Testis (tissue), 3 donors: ENCODE data around the gene CCDC157. TPM values are rescaled to one million over a fixed set of nuclear protein-coding genes. Genes with fewer than 3 reads are reported as not detected.

Experiments used
- DNase-seq: peaks from one replicate; pipeline ENCODE4 v3.0.0-alpha.2; 2019
- H3K27ac ChIP-seq, 2 donors: fragments of 200-600 bp; sonication (generic); one replicate each; pipeline ENCODE4 v1.5.1; 2019
- H3K27me3 ChIP-seq: fragments of 200-600 bp; sonication (generic); one replicate; pipeline ENCODE4 v1.5.1; 2019
- H3K36me3 ChIP-seq: fragments of 200-600 bp; sonication (generic); one replicate; pipeline ENCODE4 v1.5.1; 2017; ENCODE audit warnings: low read depth; ENCODE audit errors: missing control alignments
- H3K4me1 ChIP-seq: fragments of 200-600 bp; sonication (generic); one replicate; pipeline ENCODE4 v1.5.1; 2019
- H3K4me3 ChIP-seq, 2 donors: fragments of 200-600 bp; sonication (generic); one replicate each; pipeline ENCODE4 v1.5.1; 2017 to 2019
- H3K9me3 ChIP-seq: fragments of 200-600 bp; sonication (generic); one replicate; pipeline ENCODE4 v1.5.1; 2017
- CTCF ChIP-seq, 3 experiments: fragments of 450-650 bp in 2 of 3; fragments of 200-600 bp in 1 of 3; sonication (generic) in 1 of 3; IDR thresholded peaks; one replicate each; pipeline ENCODE4 v1.5.1; 2016 to 2019; ENCODE audit warnings: antibody characterized with exemption in 3 of 3, mild to moderate bottlenecking in 2 of 3, moderate library complexity in 1 of 3
- POLR2A ChIP-seq: fragments of 450-650 bp; IDR thresholded peaks from one replicate; pipeline ENCODE4 v1.6.1; 2017; ENCODE audit warnings: antibody characterized with exemption, mild to moderate bottlenecking, moderate library complexity
- WGBS, 2 donors: methylation state at CpG; one replicate each; pipeline ENCODE4 v1.1.5; 2018; 5-methylcytosine and 5-hydroxymethylcytosine counted together
- intact Hi-C: fragments of 100-400 bp; cut with DNase I; formaldehyde crosslinking; loops from one replicate; pipeline ENCODE4 v1.15.1; 2023; ENCODE audit warnings: low total_unique reads
- polyA plus RNA-seq: library from polyadenylated mRNA; stranded (reverse); fragments of 350-450 nt; fragmentation: Illumina TruSeq; extraction: RNeasy Lipid Tissue Mini Kit (QIAGEN cat#74804); gene quantifications from one replicate; pipeline ENCODE4 v1.2.3, GENCODE V29; 2014; ENCODE audit warnings: low read depth, low replicate concordance; ENCODE audit not compliant: insufficient read depth
- total RNA-seq, 2 donors: library from RNA; depleted of rRNA; stranded (reverse); fragments of >200 nt; gene quantifications; one replicate each; pipeline ENCODE4 v1.2.3, GENCODE V29; 2016

CCDC157 gene
- total and polyA plus RNA-seq, 3 donors from 2014 or later = 69.2 to 81.9 (median 70.1) TPM

GRCh38 chr22:30309951-30310741 is 46.7 kb upstream of the CCDC157 start:
- intact Hi-C loops = no loop called here
- no peak overlapping the region for H3K4me3 ChIP-seq
- H3K36me3 ChIP-seq = no peaks in the 10 kb centered on the region
- no peaks in the 10 kb centered on the region for H3K27me3 ChIP-seq
- H3K4me1 ChIP-seq = peaks cover 73% of the 10 kb centered on the region
- 67 to 85% methylated on average over 5 to 7 of the region's 7 CpGs for WGBS, 2 donors
- no peak for TF ChIP-seq POLR2A
- no peak for TF ChIP-seq CTCF (IDR thresholded peaks at IDR 0.05)
- DNase-seq = peak; percentile 33
- peak overlapping the region in 1 of 2 donors; percentile 75 for H3K27ac ChIP-seq
- no peaks in the 10 kb centered on the region for H3K9me3 ChIP-seq

- peak; percentile 91 for DNase-seq
- H3K4me3 ChIP-seq = no peak overlapping the region
- TF ChIP-seq CTCF (IDR thresholded peaks at IDR 0.05) (no peak), POLR2A (no peak)
- H3K36me3 ChIP-seq = no peaks in the 10 kb centered on the region
- intact Hi-C loops = no loop called here
- no peaks in the 10 kb centered on the region for H3K27me3 ChIP-seq
- H3K4me1 ChIP-seq = peaks cover 63% of the 10 kb centered on the region
- no peaks in the 10 kb centered on the region for H3K9me3 ChIP-seq
- peak overlapping the region; percentile 63 to 75 for H3K27ac ChIP-seq
- 51 to 66% methylated on average over 8 of the region's 8 CpGs for WGBS, 2 donors
Measured at GRCh38 chr22:30310881-30311771, 45.7 kb upstream of the CCDC157 start.

DNA sequence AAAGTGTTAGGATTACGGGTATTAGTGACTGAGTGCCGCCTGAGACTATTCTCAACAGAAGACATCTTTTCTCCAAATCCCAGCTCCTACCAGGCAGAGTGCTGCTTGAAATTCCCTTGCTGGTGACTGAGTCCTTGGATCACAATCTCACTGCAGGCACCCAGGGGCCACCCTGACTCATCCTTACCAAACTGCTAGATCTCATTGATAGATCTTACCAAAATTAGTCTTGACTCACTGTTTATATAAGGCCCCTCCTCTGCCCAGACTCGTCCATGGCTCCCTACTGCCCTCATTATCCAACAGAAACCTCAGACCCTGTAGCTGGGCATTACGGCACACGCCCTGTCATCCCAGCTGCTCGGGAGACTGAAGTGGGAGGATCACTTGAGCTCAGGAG is 44.8 kb upstream of the CCDC157 start:
- intact Hi-C loops = no loop called here
- 79 to 82% methylated on average over 6 of the region's 6 CpGs for WGBS, 2 donors
- Histone ChIP-seq H3K27ac (peak overlapping the region in 1 of 2 donors; percentile 75), H3K36me3 (no peaks in the 10 kb centered on the region), H3K4me1 (peaks cover 59% of the 10 kb centered on the region), H3K4me3 (no peak overlapping the region), H3K27me3 (no peaks in the 10 kb centered on the region), H3K9me3 (no peaks in the 10 kb centered on the region)
- TF ChIP-seq POLR2A = no peak
- no peak for TF ChIP-seq CTCF (IDR thresholded peaks at IDR 0.05)
- no peak for DNase-seq

DNA sequence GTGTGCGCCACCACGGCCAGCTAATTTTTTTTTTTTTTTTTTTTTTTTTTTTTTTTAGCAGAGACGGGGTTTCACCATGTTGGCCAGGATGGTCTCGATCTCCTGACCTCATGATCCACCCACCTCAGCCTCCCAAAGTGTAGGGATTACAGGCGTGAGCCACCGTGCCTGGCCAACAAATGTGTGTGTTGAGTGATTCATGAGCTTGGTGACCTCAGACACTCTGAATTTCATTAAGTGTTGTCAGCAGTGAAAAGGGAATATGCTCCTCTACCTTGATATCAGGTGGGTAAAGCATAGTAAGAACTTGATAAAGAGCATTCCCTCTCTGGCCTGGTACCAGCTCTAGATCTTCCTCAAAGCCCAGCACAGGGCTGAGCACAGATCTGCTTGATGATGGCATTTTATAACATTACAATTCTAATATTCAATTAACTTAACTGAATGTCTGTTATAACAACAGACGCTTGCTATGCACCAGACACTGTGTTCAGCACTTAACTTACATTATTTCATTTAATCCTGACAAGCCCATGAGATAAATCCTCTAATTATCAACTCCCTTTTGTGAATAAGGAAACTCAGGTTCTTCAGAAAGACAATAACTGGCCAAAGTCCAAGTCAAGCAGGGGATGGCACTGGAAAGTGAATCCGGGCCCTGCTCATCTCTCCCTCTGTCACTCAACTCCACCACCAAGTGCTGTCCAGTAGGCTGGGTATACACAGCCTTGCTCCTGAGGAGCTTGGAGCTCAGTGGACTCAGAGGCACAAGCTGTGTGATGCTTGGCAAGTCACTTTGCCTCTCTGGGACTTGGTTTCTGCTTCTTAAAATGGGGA is 43.1 kb upstream of the CCDC157 start:
- Histone ChIP-seq H3K36me3 (no peaks in the 10 kb centered on the region), H3K27ac (no peak overlapping the region), H3K4me1 (peaks cover 70% of the 10 kb centered on the region), H3K27me3 (no peaks in the 10 kb centered on the region), H3K4me3 (no peak overlapping the region), H3K9me3 (no peaks in the 10 kb centered on the region)
- TF ChIP-seq POLR2A (no peak), CTCF (IDR thresholded peaks at IDR 0.05) (no peak)
- 85 to 86% methylated on average over 8 of the region's 8 CpGs for WGBS, 2 donors
- no peak for DNase-seq
- intact Hi-C loops = no loop called here
